Neural cell (in vitro differentiated cells): Measurements from ENCODE around the gene NUDCD3. TPM values are rescaled to one million over a fixed set of nuclear protein-coding genes. Genes with fewer than 3 reads are reported as not detected.

ENCODE experiments used
- H2AFZ ChIP-seq: fragments of 200-600, 300-800 bp; sonication (generic), shearing (Covaris generic); 2 replicates; pipeline ENCODE4 v1.6.0; 2014; ENCODE audit warnings: low read depth, mild to moderate bottlenecking, antibody characterized with exemption, low read length, moderate library complexity
- H3F3A ChIP-seq: fragments of 200-600 bp; shearing (Covaris generic); 2 replicates; pipeline ENCODE4 v1.6.1; 2016; ENCODE audit warnings: mild to moderate bottlenecking, moderate library complexity, mixed read lengths, antibody characterized with exemption, low read length; ENCODE audit not compliant: insufficient read depth, poor library complexity, severe bottlenecking
- H3K27ac ChIP-seq: fragments of 200-600, 300-800 bp; sonication (generic), shearing (Covaris generic); 2 replicates; pipeline ENCODE4 v1.5.1; 2014; ENCODE audit warnings: mild to moderate bottlenecking, low read length, moderate library complexity
- H3K27me3 ChIP-seq: fragments of 300-800, 200-600 bp; sonication (generic), shearing (Covaris generic); 2 replicates; pipeline ENCODE4 v1.6.0; 2014; ENCODE audit warnings: mild to moderate bottlenecking, low read depth, low read length, moderate library complexity; ENCODE audit not compliant: insufficient read depth
- H3K36me3 ChIP-seq: fragments of 300-800, 200-600 bp; sonication (generic), shearing (Covaris generic); 2 replicates; pipeline ENCODE4 v1.5.1; 2014; ENCODE audit warnings: mild to moderate bottlenecking, antibody characterized with exemption, low read length, moderate library complexity; ENCODE audit not compliant: insufficient read depth
- H3K4me2 ChIP-seq: fragments of 300-800, 200-600 bp; sonication (generic), shearing (Covaris generic); 2 replicates; pipeline ENCODE4 v1.6.0; 2014; ENCODE audit warnings: mild to moderate bottlenecking, low read length
- H3K4me3 ChIP-seq: fragments of 300-800, 200-600 bp; sonication (generic), shearing (Covaris generic); 2 replicates; pipeline ENCODE4 v1.5.1; 2014; ENCODE audit warnings: mild to moderate bottlenecking, low read length, moderate library complexity
- H3K79me2 ChIP-seq: fragments of 200-600 bp; shearing (Covaris generic); replicated peaks from 2 replicates; pipeline ENCODE4 v1.6.0; 2014; ENCODE audit warnings: mild to moderate bottlenecking, low read length, moderate library complexity; ENCODE audit not compliant: insufficient read depth
- H3K9ac ChIP-seq: fragments of 300-800, 200-600 bp; sonication (generic), shearing (Covaris generic); 2 replicates; pipeline ENCODE4 v1.6.1; 2016; ENCODE audit warnings: mild to moderate bottlenecking, low read length, mixed read lengths
- H3K9me2 ChIP-seq: fragments of 200-600 bp; shearing (Covaris generic); 2 replicates; pipeline ENCODE4 v1.6.1; 2016; ENCODE audit warnings: mild to moderate bottlenecking, low read length, mixed read lengths; ENCODE audit not compliant: insufficient read depth
- H3K9me3 ChIP-seq: fragments of 200-600, 300-800 bp; sonication (generic), shearing (Covaris generic); 2 replicates; pipeline ENCODE4 v1.6.1; 2016; ENCODE audit warnings: mild to moderate bottlenecking, mixed run types, low read length, moderate library complexity, mixed read lengths
- H4K20me1 ChIP-seq: fragments of 200-600 bp; shearing (Covaris generic); 2 replicates; pipeline ENCODE4 v1.6.1; 2016; ENCODE audit warnings: mild to moderate bottlenecking, mixed run types; ENCODE audit not compliant: insufficient read depth
- CTCF ChIP-seq: fragments of 450-650 bp; IDR thresholded peaks from 2 replicates; pipeline ENCODE4 v1.5.1; 2014; ENCODE audit warnings: antibody characterized with exemption, mild to moderate bottlenecking, moderate library complexity; ENCODE audit not compliant: poor library complexity, severe bottlenecking
- EP300 ChIP-seq: fragments of 450-650 bp; conservative IDR thresholded peaks from 2 replicates; pipeline ENCODE4 v1.6.1; 2014; ENCODE audit warnings: antibody characterized with exemption, mild to moderate bottlenecking, moderate library complexity; ENCODE audit not compliant: poor library complexity, severe bottlenecking
- EZH2 ChIP-seq: fragments of 200-600, 300-800 bp; shearing (Covaris generic), sonication (generic); IDR thresholded peaks from 2 replicates; pipeline ENCODE4 v1.6.1; 2014; ENCODE audit warnings: antibody characterized with exemption, low read length, borderline replicate concordance, mild to moderate bottlenecking; ENCODE audit not compliant: insufficient read depth, poor library complexity, severe bottlenecking
- MXI1 ChIP-seq: fragments of 450-650 bp; conservative IDR thresholded peaks from 2 replicates; pipeline ENCODE4 v1.6.1; 2014; ENCODE audit warnings: antibody characterized with exemption, mild to moderate bottlenecking; ENCODE audit not compliant: poor library complexity, severe bottlenecking
- POLR2AphosphoS5 ChIP-seq: IDR thresholded peaks from 2 replicates; pipeline ENCODE4 v1.6.1; 2012
- RAD21 ChIP-seq: fragments of 450-650 bp; conservative IDR thresholded peaks from 2 replicates; pipeline ENCODE4 v1.6.1; 2014; ENCODE audit warnings: antibody characterized with exemption, mild to moderate bottlenecking, moderate library complexity
- REST ChIP-seq: IDR thresholded peaks from 2 replicates; pipeline ENCODE4 v1.6.1; 2012; ENCODE audit warnings: borderline replicate concordance
- SMC3 ChIP-seq: fragments of 450-650 bp; conservative IDR thresholded peaks from 2 replicates; pipeline ENCODE4 v1.6.1; 2014; ENCODE audit warnings: antibody characterized with exemption, mild to moderate bottlenecking, moderate library complexity; ENCODE audit not compliant: poor library complexity
- TAF1 ChIP-seq: IDR thresholded peaks from 2 replicates; pipeline ENCODE4 v1.6.1; 2012; ENCODE audit warnings: low read depth
- polyA plus RNA-seq: library from polyadenylated mRNA; depleted of rRNA; stranded (reverse); fragments of >200 nt; gene quantifications from 2 replicates; pipeline ENCODE4 v1.2.3, GENCODE V29; 2014

Gene NUDCD3
- polyA plus RNA-seq, 1 donor from 2014 or later: 69.9 TPM

DNA sequence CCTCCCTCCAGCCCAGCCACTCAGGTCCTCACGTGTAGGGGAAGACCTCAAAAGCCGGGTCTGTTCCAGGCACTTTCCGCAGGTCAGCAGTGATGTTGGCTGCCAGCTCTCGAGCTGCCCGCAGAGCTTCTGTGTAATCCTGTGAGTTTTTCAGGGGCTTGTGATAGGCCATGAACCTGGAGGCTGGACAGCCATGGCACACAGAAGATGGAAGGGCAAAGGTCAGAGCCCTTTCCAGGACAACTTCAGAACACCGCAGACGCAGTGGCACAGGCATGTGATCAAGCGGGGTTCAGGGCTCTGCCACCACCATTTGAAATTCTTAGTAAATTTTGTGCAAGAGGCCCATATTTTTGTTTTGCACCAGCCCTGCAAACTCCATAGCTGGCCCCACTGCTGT is 26.7 kb upstream of the NUDCD3 start:
- TF ChIP-seq CTCF: no peak
- TF ChIP-seq EZH2: no peak
- TF ChIP-seq EP300: no peak
- TF ChIP-seq REST: no peak
- no peak for TF ChIP-seq TAF1
- H3K4me2 ChIP-seq: no peak overlapping the region
- H3K9me2 ChIP-seq: no peaks in the 10 kb centered on the region
- H3K36me3 ChIP-seq: no peaks in the 10 kb centered on the region
- no peaks in the 10 kb centered on the region for H3K79me2 ChIP-seq
- no peak overlapping the region for H3K4me3 ChIP-seq
- no peak overlapping the region for H2AFZ ChIP-seq
- no peaks in the 10 kb centered on the region for H3K9me3 ChIP-seq
- no peaks in the 10 kb centered on the region for H3F3A ChIP-seq
- H3K9ac ChIP-seq: no peak overlapping the region
- H4K20me1 ChIP-seq: no peaks in the 10 kb centered on the region
- no peaks in the 10 kb centered on the region for H3K27me3 ChIP-seq
- H3K27ac ChIP-seq: no peak overlapping the region

DNA sequence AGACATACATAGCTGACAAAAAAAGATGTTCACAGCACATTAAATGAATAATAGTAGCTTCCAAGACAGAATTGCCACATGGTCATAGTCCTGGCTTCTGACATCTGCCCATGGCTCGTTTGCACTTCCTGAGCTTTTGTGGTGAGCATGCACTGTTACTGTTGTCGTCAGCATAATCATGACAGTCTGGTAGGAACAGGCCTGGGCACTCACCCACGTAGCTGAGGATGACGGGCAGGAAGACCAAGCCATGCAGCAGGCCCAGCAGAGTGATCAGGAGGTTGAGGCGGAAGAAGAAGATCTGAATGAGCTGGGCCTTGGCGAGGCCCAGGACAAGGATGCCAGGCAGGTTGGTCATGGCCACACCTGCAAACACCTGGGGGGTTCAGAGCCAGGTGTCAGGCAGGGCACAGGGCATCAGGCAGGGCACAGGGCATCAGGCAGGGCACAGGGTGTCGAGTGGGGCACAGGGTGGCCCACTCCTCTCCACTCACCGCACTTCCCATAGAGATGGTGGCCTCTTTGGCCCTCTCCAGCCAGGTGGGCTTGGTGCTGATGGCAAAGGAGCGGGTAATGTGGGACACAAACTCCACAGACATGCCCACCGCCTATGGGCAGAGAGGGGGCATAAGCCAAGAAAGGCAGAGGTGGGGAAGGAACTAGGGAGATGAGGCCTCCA is 25.3 kb upstream of the NUDCD3 start:
- Histone ChIP-seq H4K20me1 (no peaks in the 10 kb centered on the region), H3F3A (no peaks in the 10 kb centered on the region), H2AFZ (no peak overlapping the region), H3K27me3 (no peaks in the 10 kb centered on the region), H3K9ac (no peak overlapping the region), H3K4me2 (no peak overlapping the region), H3K9me2 (no peaks in the 10 kb centered on the region), H3K36me3 (no peaks in the 10 kb centered on the region), H3K79me2 (no peaks in the 10 kb centered on the region), H3K27ac (no peak overlapping the region), H3K9me3 (no peaks in the 10 kb centered on the region), H3K4me3 (no peak overlapping the region)
- no peak for TF ChIP-seq EZH2
- TF ChIP-seq TAF1: no peak
- TF ChIP-seq RAD21: no peak
- no peak for TF ChIP-seq CTCF
- TF ChIP-seq EP300: no peak
- TF ChIP-seq SMC3: no peak
- TF ChIP-seq POLR2AphosphoS5: no peak
- no peak for TF ChIP-seq MXI1
- no peak for TF ChIP-seq REST
